HG02981 (cell line): Measurements from ENCODE around the gene CLTC.

Source experiments
- ATAC-seq: cut with Tn5 transposase; IDR thresholded peaks from one replicate; pipeline ENCODE4 v1.9.1; 2021; ENCODE audit warnings: mild to moderate bottlenecking, moderate library complexity; ENCODE audit not compliant: unreplicated experiment

The CLTC gene

GRCh38 chr17:59678918-59679317, 59.2 kb downstream of the CLTC start:
- ATAC-seq, result no peak

DNA sequence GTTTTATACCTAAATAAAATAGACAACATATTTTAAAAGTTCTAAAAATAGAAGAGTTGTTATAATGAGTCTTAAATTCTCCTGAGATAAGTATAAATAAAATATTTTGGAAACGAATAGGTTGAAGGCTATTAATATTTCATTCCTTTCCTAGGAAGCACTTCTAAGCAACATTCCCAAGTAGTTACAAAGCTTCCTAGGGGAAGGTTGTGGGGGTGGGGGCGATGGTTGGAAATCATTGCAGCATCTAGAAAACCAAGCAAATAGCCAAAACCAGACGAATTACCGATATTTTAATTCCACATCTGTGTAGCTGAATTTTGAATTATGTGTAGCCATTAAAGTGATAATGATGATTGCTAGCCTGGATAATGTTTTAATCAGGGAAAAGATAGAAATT, 60.6 kb downstream of the CLTC start:
- no peak for ATAC-seq

GRCh38 chr17:59683283-59683682, 63.6 kb downstream of the CLTC start:
- ATAC-seq, result no peak

DNA sequence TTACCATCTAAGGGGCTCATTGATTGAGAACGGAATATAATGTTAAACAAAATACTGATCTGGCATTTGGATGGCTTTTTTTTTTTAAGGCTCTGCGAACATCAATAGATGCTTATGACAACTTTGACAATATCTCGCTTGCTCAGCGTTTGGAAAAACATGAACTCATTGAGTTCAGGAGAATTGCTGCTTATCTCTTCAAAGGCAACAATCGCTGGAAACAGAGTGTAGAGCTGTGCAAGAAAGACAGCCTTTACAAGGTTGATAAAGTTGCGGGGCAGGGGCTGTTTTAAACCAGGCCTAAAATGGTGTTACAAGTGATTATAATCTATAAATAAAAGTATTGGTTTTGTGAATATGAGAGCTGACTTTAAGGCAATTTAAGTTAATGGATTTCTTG, 65.3 kb downstream of the CLTC start:
- ATAC-seq, result no peak

- ATAC-seq, result no peak
Observed at GRCh38 chr17:59688008-59688407, 68.3 kb downstream of the CLTC start.

DNA sequence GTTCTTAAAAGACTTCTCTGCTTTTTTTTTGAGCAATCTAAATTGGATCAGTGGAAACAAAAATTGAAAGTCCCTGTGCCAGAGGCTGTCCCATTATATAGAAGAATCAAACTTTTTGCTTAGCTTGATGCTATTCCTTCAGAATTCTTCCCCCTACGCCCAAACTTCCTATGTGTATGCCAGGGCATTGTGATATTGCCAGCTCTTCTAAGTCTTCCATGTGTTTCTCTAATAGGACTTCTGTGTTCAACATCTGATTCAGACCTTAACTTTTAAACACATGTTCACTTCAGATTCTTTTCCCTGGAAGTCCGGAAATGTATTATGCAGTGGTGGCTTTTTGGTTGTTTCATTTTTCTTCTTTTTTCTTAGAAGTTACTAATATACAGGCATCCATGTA, 68.8 kb downstream of the CLTC start:
- ATAC-seq, result no peak

DNA sequence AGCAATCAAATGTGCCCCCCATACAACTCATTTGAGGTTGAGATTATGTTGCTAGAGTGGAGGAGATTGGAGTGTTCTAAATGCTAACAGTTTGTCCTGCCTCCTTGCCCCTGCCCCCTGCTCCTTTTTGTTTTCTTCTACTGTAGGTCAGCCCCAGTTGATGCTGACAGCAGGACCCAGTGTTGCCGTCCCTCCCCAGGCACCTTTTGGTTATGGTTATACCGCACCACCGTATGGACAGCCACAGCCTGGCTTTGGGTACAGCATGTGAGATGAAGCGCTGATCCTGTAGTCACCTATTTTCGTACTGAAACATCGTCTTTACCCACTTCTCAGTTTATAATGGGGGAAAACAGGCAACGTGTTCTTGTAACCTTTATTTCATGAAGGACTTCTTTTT, 73.9 kb downstream of the CLTC start:
- no peak for ATAC-seq

DNA sequence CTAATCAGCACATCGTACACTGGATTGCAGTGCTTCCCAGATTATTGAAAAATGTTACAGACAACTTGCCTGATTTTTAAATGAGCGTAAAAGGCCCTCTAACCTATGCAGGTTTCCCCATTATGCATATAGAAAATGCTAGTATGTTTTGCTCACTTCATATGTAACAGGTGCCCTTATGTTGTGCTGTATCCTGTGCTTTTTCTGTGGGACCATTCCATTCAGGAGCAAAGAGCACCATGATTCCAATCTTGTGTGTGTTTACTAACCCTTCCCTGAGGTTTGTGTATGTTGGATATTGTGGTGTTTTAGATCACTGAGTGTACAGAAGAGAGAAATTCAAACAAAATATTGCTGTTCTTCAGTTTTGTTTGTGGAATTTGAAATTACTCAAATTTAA, 74.6 kb downstream of the CLTC start:
- no peak for ATAC-seq

- no peak for ATAC-seq
Observed at GRCh38 chr17:59695945-59696681, 76.4 kb downstream of the CLTC start.

- no peak for ATAC-seq
Observed at GRCh38 chr17:59696682-59697277, 77.1 kb downstream of the CLTC start.

DNA sequence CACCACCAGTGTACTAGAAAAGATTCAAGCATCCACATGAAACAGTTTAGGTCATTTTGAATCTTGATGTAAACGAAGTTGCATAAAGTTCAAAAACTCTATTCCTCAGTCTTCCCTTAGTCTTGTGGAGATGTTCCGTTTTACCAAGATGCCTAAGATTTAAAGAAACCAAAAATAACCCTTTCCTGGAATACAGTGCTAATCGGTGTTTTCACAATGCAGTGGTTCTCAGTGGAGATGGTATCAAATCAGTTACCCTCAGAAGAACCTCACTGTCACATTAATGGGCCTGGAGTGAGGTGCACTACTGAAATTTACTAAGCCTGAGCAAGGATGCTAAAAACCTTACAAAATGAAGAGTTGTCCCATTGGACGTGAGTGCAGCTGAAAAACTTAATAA, 78.4 kb downstream of the CLTC start:
- no peak for ATAC-seq

DNA sequence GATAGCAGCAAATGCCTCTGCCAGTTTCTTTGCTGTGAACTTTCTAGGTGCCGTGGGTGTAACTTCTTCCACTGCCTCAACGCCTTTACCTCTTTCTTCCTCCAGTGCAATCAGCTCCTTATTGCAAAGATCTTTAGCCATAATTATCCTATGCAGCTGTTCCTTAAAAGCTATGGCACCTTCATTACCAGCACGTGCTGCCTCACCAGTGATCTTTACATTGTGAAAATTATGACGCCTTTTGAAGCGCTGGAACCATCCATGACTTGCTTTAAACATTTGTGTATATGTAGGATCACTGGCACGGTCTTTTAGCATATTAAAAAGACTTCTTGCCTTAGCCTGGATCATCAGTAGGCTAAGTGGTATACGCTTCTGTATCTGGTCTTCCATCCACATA, 79.5 kb downstream of the CLTC start:
- ATAC-seq, result no peak

GRCh38 chr17:59699786-59700185, 80.1 kb downstream of the CLTC start:
- ATAC-seq, result no peak

DNA sequence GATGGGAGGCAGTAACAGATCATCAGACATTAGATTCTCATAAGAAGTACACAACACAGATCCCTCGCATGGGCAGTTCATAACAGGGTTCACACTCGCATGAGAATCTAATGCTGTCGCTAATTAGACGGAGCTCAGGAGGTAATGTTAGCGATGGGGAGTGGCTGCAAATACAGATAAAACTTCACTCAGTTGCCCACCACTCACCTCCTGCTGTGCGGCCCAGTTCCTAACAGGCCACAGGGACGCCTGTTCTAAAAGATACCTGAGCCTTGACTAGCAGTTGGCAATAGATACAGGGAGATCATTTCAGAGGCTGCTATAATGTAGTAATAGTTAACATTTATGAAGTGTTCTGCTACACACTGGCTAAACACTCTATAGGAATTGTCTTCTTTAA, 82.6 kb downstream of the CLTC start:
- ATAC-seq, result no peak

- peak; percentile 95 for ATAC-seq
Observed at GRCh38 chr17:59707149-59707970, 87.7 kb downstream of the CLTC start, which contains the start of the genes PTRH2 and VMP1. Gene PTRH2, minus strand, starts transcription at chr17:59707430. Its CDS starts 9,452 bp downstream, at chr17:59697978. Gene VMP1, plus strand, starts transcription at chr17:59707654. Its CDS starts 23,793 bp downstream, at chr17:59731447.

GRCh38 chr17:59707971-59708430, 88.3 kb downstream of the CLTC start:
- ATAC-seq, result no peak

- ATAC-seq, result no peak
Observed at GRCh38 chr17:59711936-59712335, 92.2 kb downstream of the CLTC start.

- ATAC-seq, result no peak
Observed at GRCh38 chr17:59712862-59713261, 93.2 kb downstream of the CLTC start.

GRCh38 chr17:59714255-59714654, 94.6 kb downstream of the CLTC start:
- ATAC-seq, result no peak

- ATAC-seq, result no peak
Observed at GRCh38 chr17:59716427-59716826, 96.7 kb downstream of the CLTC start.

DNA sequence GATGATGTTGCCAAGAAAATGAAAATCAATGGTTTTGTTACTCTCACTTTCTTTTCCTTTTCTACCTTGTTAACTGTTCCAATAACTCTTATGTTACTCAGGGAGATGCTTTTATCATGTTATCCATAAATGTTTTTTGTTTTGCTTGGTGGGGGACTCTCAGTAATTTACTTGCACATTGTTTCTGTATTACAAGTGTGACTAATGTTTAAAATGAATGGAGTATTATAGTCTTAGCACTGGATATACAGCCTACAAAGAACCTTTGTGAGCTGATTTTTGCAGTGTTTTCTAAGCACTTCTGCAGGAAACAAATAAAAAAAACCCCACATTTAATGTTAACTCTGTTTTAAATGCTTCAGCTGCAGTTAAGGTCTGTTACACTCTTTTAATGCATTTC, 99.8 kb downstream of the CLTC start:
- ATAC-seq, result no peak

DNA sequence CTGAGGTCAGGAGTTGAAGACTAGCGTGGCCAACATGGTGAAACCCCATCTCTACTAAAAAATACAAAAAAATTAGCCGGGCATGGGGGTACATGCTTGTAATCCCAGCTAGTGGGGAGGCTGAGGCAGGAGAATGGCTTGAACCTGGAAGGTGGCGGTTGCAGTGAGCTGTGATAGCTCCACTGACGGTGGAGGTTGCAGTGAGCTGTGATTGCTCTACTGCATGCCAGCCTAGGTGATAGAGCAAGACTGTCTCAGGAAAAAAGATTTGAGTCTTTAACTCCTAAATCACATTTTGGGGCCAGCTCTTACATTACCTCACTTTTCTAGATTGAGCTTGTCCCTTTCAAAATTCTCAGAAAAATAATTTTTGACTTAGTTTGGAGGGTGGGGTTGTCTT, 102.9 kb downstream of the CLTC start:
- ATAC-seq, result no peak
